OCI-LY3 (cell line): ENCODE data around the gene SMPX.

Source experiments
- H2AFZ ChIP-seq: fragments of 200-600, 300-600 bp; shearing (Covaris generic); 2 replicates; pipeline ENCODE4 v1.6.0; 2014; ENCODE audit warnings: antibody characterized with exemption, low read depth, low read length
- H3K27ac ChIP-seq: fragments of 200-600, 300-600 bp; sonication (generic); 2 replicates; pipeline ENCODE4 v1.5.1; 2014; ENCODE audit warnings: mild to moderate bottlenecking, low read length, moderate library complexity, mixed read lengths
- H3K27me3 ChIP-seq: fragments of 200-600, 300-600 bp; sonication (generic); 2 replicates; pipeline ENCODE4 v1.6.1; 2014; ENCODE audit warnings: low read depth, low read length, mixed read lengths
- H3K36me3 ChIP-seq: fragments of 200-600, 300-600 bp; sonication (generic); replicated peaks from 2 replicates; pipeline ENCODE3; 2014; ENCODE audit warnings: low read depth, low read length, mixed read lengths
- H3K4me1 ChIP-seq: fragments of 300-600, 200-600 bp; sonication (generic); 2 replicates; pipeline ENCODE4 v1.6.1; 2014; ENCODE audit warnings: low read length, mixed read lengths
- H3K4me2 ChIP-seq: fragments of 200-600, 300-600 bp; sonication (generic); 2 replicates; pipeline ENCODE4 v1.6.1; 2014; ENCODE audit warnings: low read length, mixed read lengths
- H3K4me3 ChIP-seq: fragments of 300-600, 200-600 bp; sonication (generic); 2 replicates; pipeline ENCODE4 v1.5.1; 2014; ENCODE audit warnings: antibody characterized with exemption, mild to moderate bottlenecking, low read length, moderate library complexity
- H3K79me2 ChIP-seq: fragments of 300-600, 200-600 bp; shearing (Covaris generic); 2 replicates; pipeline ENCODE4 v1.6.1; 2014; ENCODE audit warnings: mild to moderate bottlenecking, low read length, mixed read lengths
- H3K9ac ChIP-seq: fragments of 300-600, 200-600 bp; shearing (Covaris generic); 2 replicates; pipeline ENCODE4 v1.6.0; 2014; ENCODE audit warnings: mild to moderate bottlenecking, low read length, moderate library complexity
- H3K9me3 ChIP-seq: fragments of 200-600, 300-600 bp; shearing (Covaris generic); 2 replicates; pipeline ENCODE4 v1.6.1; 2014; ENCODE audit warnings: low read length, mixed read lengths; ENCODE audit not compliant: insufficient read depth
- H4K20me1 ChIP-seq: fragments of 200-600, 300-600 bp; sonication (generic); 2 replicates; pipeline ENCODE4 v1.6.1; 2016; ENCODE audit warnings: low read length, mixed read lengths; ENCODE audit not compliant: insufficient read depth
- CTCF ChIP-seq: fragments of 200-600, 300-600 bp; sonication (generic); IDR thresholded peaks from 2 replicates; pipeline ENCODE4 v1.5.1; 2014; ENCODE audit warnings: antibody characterized with exemption, low read length, low read depth
- EZH2phosphoT487 ChIP-seq: fragments of 200-600 bp; shearing (Covaris generic); IDR thresholded peaks from 2 replicates; pipeline ENCODE4 v1.6.1; 2018; ENCODE audit warnings: antibody characterized with exemption, mixed run types, low read depth

SMPX gene

GRCh38 chrX:21700967-21701366 lies 56.9 kb downstream of the SMPX start:
- no peaks in the 10 kb centered on the region for H3K79me2 ChIP-seq
- H3K9ac ChIP-seq, result no peak overlapping the region
- H3K4me3 ChIP-seq, result no peak overlapping the region
- H3K27me3 ChIP-seq, result no peaks in the 10 kb centered on the region
- H3K27ac ChIP-seq, result no peak overlapping the region
- TF ChIP-seq EZH2phosphoT487 (no peak), CTCF (no peak)
- no peak overlapping the region for H3K4me2 ChIP-seq
- peaks cover 11% of the 10 kb centered on the region for H3K4me1 ChIP-seq
- no peak overlapping the region for H2AFZ ChIP-seq
- no peaks in the 10 kb centered on the region for H4K20me1 ChIP-seq
- H3K9me3 ChIP-seq, result no peaks in the 10 kb centered on the region
- no peaks in the 10 kb centered on the region for H3K36me3 ChIP-seq

GRCh38 chrX:21700275-21700674 lies 57.6 kb downstream of the SMPX start:
- Histone ChIP-seq H2AFZ (no peak overlapping the region), H3K4me2 (no peak overlapping the region), H3K4me3 (no peak overlapping the region), H3K27me3 (no peaks in the 10 kb centered on the region), H3K27ac (no peak overlapping the region), H3K36me3 (no peaks in the 10 kb centered on the region), H3K4me1 (peaks cover 11% of the 10 kb centered on the region), H3K79me2 (no peaks in the 10 kb centered on the region), H3K9ac (no peak overlapping the region), H4K20me1 (no peaks in the 10 kb centered on the region), H3K9me3 (no peaks in the 10 kb centered on the region)
- TF ChIP-seq EZH2phosphoT487 (no peak), CTCF (no peak)

GRCh38 chrX:21699136-21699535 lies 58.8 kb downstream of the SMPX start:
- Histone ChIP-seq H3K27me3 (no peaks in the 10 kb centered on the region), H3K4me1 (peaks cover 11% of the 10 kb centered on the region), H3K9ac (no peak overlapping the region), H3K9me3 (no peaks in the 10 kb centered on the region), H4K20me1 (no peaks in the 10 kb centered on the region), H3K4me2 (no peak overlapping the region), H2AFZ (no peak overlapping the region), H3K4me3 (no peak overlapping the region), H3K36me3 (no peaks in the 10 kb centered on the region), H3K79me2 (no peaks in the 10 kb centered on the region), H3K27ac (no peak overlapping the region)
- no peak for TF ChIP-seq EZH2phosphoT487
- TF ChIP-seq CTCF, result no peak

- H4K20me1 ChIP-seq, result no peaks in the 10 kb centered on the region
- no peak overlapping the region for H3K4me3 ChIP-seq
Measured at GRCh38 chrX:21698272-21698671, 59.6 kb downstream of the SMPX start.

More at GRCh38 chrX:21698272-21698671, 59.6 kb downstream of the SMPX start:
- no peaks in the 10 kb centered on the region for H3K9me3 ChIP-seq
- H3K27ac ChIP-seq, result no peak overlapping the region
- TF ChIP-seq EZH2phosphoT487 (no peak), CTCF (no peak)
- no peaks in the 10 kb centered on the region for H3K36me3 ChIP-seq
- peak overlapping the region; percentile 31 for H3K4me2 ChIP-seq
- no peak overlapping the region for H2AFZ ChIP-seq
- H3K4me1 ChIP-seq, result peaks cover 11% of the 10 kb centered on the region
- H3K9ac ChIP-seq, result no peak overlapping the region
- H3K27me3 ChIP-seq, result no peaks in the 10 kb centered on the region
- no peaks in the 10 kb centered on the region for H3K79me2 ChIP-seq
